Tibial nerve (tissue), 4 donors: ENCODE data around the gene LDB3. TPM values are rescaled to one million over a fixed set of nuclear protein-coding genes. Genes with fewer than 3 reads are reported as not detected.

Experiments used
- DNase-seq, 2 donors: peaks; one replicate each; pipeline ENCODE4 v3.0.0-alpha.2; 2019; ENCODE audit warnings: low spot score in 2 of 2
- H3K27ac ChIP-seq, 4 donors: fragments of 200-600 bp; sonication (generic) in 3 of 4; one replicate each; pipeline ENCODE4 v1.5.1; 2017 to 2019; ENCODE audit warnings: mild to moderate bottlenecking in 1 of 4
- H3K27me3 ChIP-seq, 2 donors: fragments of 200-600 bp; sonication (generic) in 1 of 2; one replicate each; pipeline versions ENCODE4 v1.5.1 to v1.6.0; 2017 to 2019
- H3K36me3 ChIP-seq, 3 donors: fragments of 200-600 bp; sonication (generic); one replicate each; pipeline ENCODE4 v1.5.1; 2018 to 2019
- H3K4me1 ChIP-seq, 4 donors: fragments of 200-600 bp; sonication (generic) in 3 of 4; one replicate each; pipeline ENCODE4 v1.5.1; 2017 to 2019
- H3K4me3 ChIP-seq, 4 donors: fragments of 200-600 bp; sonication (generic) in 3 of 4; one replicate each; pipeline ENCODE4 v1.5.1; 2017 to 2019; ENCODE audit warnings: mild to moderate bottlenecking in 1 of 4, moderate library complexity in 1 of 4
- H3K9me3 ChIP-seq, 4 donors: fragments of 200-600 bp; sonication (generic) in 3 of 4; one replicate each; pipeline ENCODE4 v1.5.1; 2017 to 2019
- EP300 ChIP-seq, 2 donors: sonication (generic); formaldehyde crosslinking; IDR thresholded peaks; one replicate each; pipeline ENCODE4 v1.6.1; 2017; ENCODE audit warnings: antibody characterized with exemption in 2 of 2, mild to moderate bottlenecking in 1 of 2
- POLR2A ChIP-seq, 2 donors: fragments of 450-650 bp; IDR thresholded peaks; one replicate each; pipeline ENCODE4 v1.6.1; 2017; ENCODE audit warnings: antibody characterized with exemption in 2 of 2, mild to moderate bottlenecking in 2 of 2, moderate library complexity in 2 of 2
- WGBS, 2 donors: methylation state at CpG; one replicate each; pipeline ENCODE4 v1.1.5; 2018; 5-methylcytosine and 5-hydroxymethylcytosine counted together
- total RNA-seq, 4 donors: library from RNA; depleted of rRNA; stranded (reverse); fragments of >200 nt; gene quantifications; one replicate each; pipeline ENCODE4 v1.1.0, GENCODE V29; 2016
- TF ChIP-seq, protein P1 (sequence below), 5 experiments: fragments of 200-600 bp in 3 of 5; fragments of 450-650 bp in 2 of 5; sonication (generic) in 3 of 5; IDR thresholded peaks; one replicate each; pipeline ENCODE4 v1.5.1; 2016 to 2019; ENCODE audit warnings: antibody characterized with exemption in 5 of 5, mild to moderate bottlenecking in 3 of 5, moderate library complexity in 2 of 5

LDB3 gene
- total RNA-seq, 4 donors from 2014 or later = 5.4 to 18.6 (median 7.5) TPM

DNA sequence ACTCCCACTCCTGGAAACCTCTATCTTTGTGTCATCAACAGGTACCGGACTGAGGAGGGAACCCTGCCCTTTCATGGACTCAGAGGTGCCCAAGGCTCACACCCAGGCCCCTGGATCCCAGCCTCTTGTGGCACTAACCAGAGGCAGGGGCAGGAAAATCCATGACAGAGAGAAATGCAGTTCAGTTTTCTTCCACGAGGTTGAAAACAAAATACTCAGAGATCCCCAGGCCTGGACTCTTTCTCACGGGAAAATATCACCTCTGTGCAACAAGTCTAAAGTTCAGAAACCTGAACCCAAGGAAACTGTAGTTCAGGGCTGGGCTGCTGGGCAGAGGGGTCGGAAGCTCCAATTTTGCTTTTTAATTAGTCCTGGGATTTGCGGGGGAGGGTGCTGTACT, 35.4 kb upstream of the LDB3 start:
- TF ChIP-seq POLR2A (IDR thresholded peaks at IDR 0.05) = no peak
- no peak for TF ChIP-seq EP300 (IDR thresholded peaks at IDR 0.05)
- H3K4me1 ChIP-seq = peaks cover 0 to 12% (median 4%) of the 10 kb centered on the region in 4 donors
- H3K36me3 ChIP-seq = no peaks in the 10 kb centered on the region
- peaks cover 0 to 34% of the 10 kb centered on the region in 2 donors for H3K27me3 ChIP-seq
- WGBS, 2 donors = 56 to 57% methylated on average over 5 of the region's 5 CpGs
- H3K27ac ChIP-seq = no peak overlapping the region
- no peak overlapping the region for H3K4me3 ChIP-seq
- DNase-seq = no peak
- no peaks in the 10 kb centered on the region for H3K9me3 ChIP-seq

DNA sequence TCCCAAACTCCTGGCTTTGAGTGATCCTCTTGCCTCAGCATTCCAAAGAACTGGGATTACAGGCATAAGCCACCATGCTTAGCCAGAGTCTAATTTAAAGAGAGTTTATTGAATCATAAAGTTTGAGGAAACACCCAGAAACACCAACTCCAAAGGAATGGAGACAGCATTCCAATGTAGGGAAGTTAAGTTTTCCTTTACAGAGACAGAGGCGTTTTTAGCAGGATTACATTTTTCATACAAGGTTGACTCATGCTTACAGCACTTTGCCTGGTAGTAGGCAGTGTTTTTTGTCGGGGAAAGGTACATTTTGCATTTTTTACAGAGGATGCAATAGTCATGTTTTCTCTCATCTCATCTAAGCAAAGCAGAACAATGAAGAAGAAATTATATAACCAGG, 32.9 kb upstream of the LDB3 start:
- 57 to 67% methylated on average over 2 of the region's 2 CpGs for WGBS, 2 donors
- TF ChIP-seq, protein P1, sequence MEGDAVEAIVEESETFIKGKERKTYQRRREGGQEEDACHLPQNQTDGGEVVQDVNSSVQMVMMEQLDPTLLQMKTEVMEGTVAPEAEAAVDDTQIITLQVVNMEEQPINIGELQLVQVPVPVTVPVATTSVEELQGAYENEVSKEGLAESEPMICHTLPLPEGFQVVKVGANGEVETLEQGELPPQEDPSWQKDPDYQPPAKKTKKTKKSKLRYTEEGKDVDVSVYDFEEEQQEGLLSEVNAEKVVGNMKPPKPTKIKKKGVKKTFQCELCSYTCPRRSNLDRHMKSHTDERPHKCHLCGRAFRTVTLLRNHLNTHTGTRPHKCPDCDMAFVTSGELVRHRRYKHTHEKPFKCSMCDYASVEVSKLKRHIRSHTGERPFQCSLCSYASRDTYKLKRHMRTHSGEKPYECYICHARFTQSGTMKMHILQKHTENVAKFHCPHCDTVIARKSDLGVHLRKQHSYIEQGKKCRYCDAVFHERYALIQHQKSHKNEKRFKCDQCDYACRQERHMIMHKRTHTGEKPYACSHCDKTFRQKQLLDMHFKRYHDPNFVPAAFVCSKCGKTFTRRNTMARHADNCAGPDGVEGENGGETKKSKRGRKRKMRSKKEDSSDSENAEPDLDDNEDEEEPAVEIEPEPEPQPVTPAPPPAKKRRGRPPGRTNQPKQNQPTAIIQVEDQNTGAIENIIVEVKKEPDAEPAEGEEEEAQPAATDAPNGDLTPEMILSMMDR (IDR thresholded peaks at IDR 0.05) = no peak
- no peak for TF ChIP-seq POLR2A (IDR thresholded peaks at IDR 0.05)
- TF ChIP-seq EP300 (IDR thresholded peaks at IDR 0.05) = no peak
- DNase-seq = no peak
- Histone ChIP-seq H3K27me3 (peaks cover 0 to 28% of the 10 kb centered on the region in 2 donors), H3K27ac (no peak overlapping the region), H3K4me1 (peaks cover 0 to 12% (median 4%) of the 10 kb centered on the region in 4 donors), H3K36me3 (no peaks in the 10 kb centered on the region), H3K9me3 (no peaks in the 10 kb centered on the region), H3K4me3 (no peak overlapping the region)

DNA sequence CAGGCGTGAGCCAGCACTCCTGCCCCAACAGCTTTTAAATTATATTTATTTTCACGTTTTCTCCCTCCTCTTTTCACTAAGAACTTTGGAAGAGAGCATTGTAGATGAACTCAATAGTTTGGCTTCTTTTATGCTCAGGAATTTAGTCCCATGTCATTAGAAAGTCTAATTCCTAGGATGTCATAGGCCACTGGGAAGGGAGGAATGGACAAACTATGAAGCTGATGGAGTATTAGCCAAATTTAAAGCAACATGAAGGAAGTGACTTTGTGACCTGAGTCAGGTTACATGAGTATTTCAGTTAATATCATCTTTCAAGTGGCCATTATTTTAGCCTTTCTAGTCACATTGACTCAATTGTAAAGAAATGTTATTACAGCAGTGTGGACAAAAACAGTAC, 32.0 kb upstream of the LDB3 start:
- H3K9me3 ChIP-seq = no peaks in the 10 kb centered on the region
- H3K4me3 ChIP-seq = no peak overlapping the region
- peaks cover 0 to 27% of the 10 kb centered on the region in 2 donors for H3K27me3 ChIP-seq
- H3K36me3 ChIP-seq = no peaks in the 10 kb centered on the region
- no peak overlapping the region for H3K27ac ChIP-seq
- WGBS, 2 donors = 60 to 62% methylated on average over 2 of the region's 2 CpGs
- no peak for DNase-seq
- TF ChIP-seq EP300 (IDR thresholded peaks at IDR 0.05) (no peak), POLR2A (IDR thresholded peaks at IDR 0.05) (no peak)
- TF ChIP-seq, protein P1 (IDR thresholded peaks at IDR 0.05) = no peak
- H3K4me1 ChIP-seq = peaks cover 0 to 12% (median 4%) of the 10 kb centered on the region in 4 donors

DNA sequence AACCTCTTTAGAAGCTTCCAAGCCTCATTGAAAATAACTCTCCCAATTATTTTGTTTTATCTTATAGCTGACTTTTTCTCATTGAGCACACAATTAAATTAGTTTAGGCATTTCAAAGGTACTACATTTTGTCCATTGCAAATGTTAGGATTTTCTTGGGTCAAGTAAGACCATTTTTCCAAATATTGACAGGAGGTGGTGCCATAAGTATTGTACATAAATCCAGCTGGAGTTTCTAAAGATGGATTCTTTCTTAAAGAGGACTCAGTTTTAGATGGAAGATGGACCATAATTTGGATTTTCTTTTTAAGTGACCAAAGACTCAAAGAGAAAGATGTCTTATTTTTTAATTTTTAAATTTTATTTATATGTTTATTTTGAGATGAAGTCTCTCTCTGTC, 26.3 kb upstream of the LDB3 start:
- Histone ChIP-seq H3K27ac (no peak overlapping the region), H3K27me3 (no peaks in the 10 kb centered on the region), H3K4me1 (peaks cover 0 to 13% (median 3%) of the 10 kb centered on the region in 4 donors), H3K36me3 (no peaks in the 10 kb centered on the region), H3K4me3 (no peak overlapping the region), H3K9me3 (no peaks in the 10 kb centered on the region)
- DNase-seq = no peak
- no peak for TF ChIP-seq EP300 (IDR thresholded peaks at IDR 0.05)
- TF ChIP-seq POLR2A (IDR thresholded peaks at IDR 0.05) = no peak
- TF ChIP-seq, protein P1 (IDR thresholded peaks at IDR 0.05) = no peak

DNA sequence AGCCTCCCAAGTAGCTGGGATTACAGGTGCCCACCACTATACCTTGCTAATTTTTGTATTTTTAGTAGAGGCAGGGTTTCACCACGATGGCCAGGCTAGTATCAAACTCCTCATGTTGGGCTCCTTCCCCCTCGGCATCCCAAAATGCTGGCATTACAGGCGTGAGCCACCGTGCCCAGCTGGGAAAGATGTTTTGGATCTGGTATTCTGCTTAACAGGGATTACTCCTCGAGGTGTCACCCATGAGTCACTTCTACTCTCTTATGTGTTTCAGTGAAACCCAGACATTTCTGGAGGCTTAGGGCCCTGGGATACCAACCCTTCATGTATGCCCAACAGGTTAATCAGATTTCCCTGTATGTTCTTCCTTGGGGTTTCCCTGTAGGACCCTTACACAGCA, 25.8 kb upstream of the LDB3 start:
- H3K36me3 ChIP-seq = no peaks in the 10 kb centered on the region
- no peak overlapping the region for H3K27ac ChIP-seq
- DNase-seq = no peak
- H3K9me3 ChIP-seq = no peaks in the 10 kb centered on the region
- WGBS, 2 donors = 75 to 79% methylated on average over 5 of the region's 5 CpGs
- no peak overlapping the region for H3K4me3 ChIP-seq
- no peak for TF ChIP-seq POLR2A (IDR thresholded peaks at IDR 0.05)
- TF ChIP-seq, protein P1 (IDR thresholded peaks at IDR 0.05) = no peak
- TF ChIP-seq EP300 (IDR thresholded peaks at IDR 0.05) = no peak
- no peaks in the 10 kb centered on the region for H3K27me3 ChIP-seq
- peaks cover 0 to 18% (median 3%) of the 10 kb centered on the region in 4 donors for H3K4me1 ChIP-seq
